Cardiac muscle cell (in vitro differentiated cells and primary cell): ENCODE results near the gene GRK3. TPM values are rescaled to one million over a fixed set of nuclear protein-coding genes. Genes with fewer than 3 reads are reported as not detected.
A peak's percentile ranks its signal among the peaks of the same experiment; 100 is the strongest.

Source experiments
- DNase-seq, 2 donors: peaks; one replicate each; pipeline versions ENCODE4 v3.0.0 to v3.0.0-alpha.2; 2010 to 2017; ENCODE audit warnings: low read depth in 1 of 2, low spot score in 1 of 2
- H3K27ac ChIP-seq: fragments of 200-600 bp; sonication (generic); 2 replicates; pipeline ENCODE4 v1.5.1; 2016
- H3K27me3 ChIP-seq: fragments of 200-600 bp; sonication (generic); 2 replicates; pipeline ENCODE4 v1.6.0; 2016; ENCODE audit warnings: control low read depth
- H3K36me3 ChIP-seq: fragments of 200-600 bp; sonication (generic); 2 replicates; pipeline ENCODE4 v1.5.1; 2016; ENCODE audit warnings: control low read depth
- H3K4me1 ChIP-seq: fragments of 200-600 bp; sonication (generic); 2 replicates; pipeline ENCODE4 v1.8.1; 2017; ENCODE audit warnings: low read depth, mild to moderate bottlenecking, mixed run types
- H3K4me3 ChIP-seq: fragments of 200-600 bp; sonication (generic); 2 replicates; pipeline ENCODE4 v1.5.1; 2016; ENCODE audit warnings: mild to moderate bottlenecking
- H3K9me3 ChIP-seq: fragments of 200-600 bp; sonication (generic); 2 replicates; pipeline ENCODE4 v1.5.1; 2017; ENCODE audit warnings: low read depth, mild to moderate bottlenecking, control low read depth
- polyA plus RNA-seq: library from polyadenylated mRNA; unstranded; fragments of >200 nt; fragmentation: Nextera tagmentation; extraction: Ambion mirVana; gene quantifications from 2 replicates; pipeline ENCODE4 v1.2.1, GENCODE V29; 2016
- total RNA-seq: library from RNA; depleted of rRNA; stranded (reverse); fragments of >200 nt; gene quantifications from 2 replicates; pipeline ENCODE4 v1.2.3, GENCODE V29; 2016
- TF ChIP-seq, protein P1 (sequence below): IDR thresholded peaks from 2 replicates; pipeline ENCODE4 v1.5.1; 2012; ENCODE audit warnings: low read depth, mild to moderate bottlenecking, low read length

GRK3 gene
- total and polyA plus RNA-seq, 2 experiments from 2014 or later = 5.7 to 10.5 TPM

DNA sequence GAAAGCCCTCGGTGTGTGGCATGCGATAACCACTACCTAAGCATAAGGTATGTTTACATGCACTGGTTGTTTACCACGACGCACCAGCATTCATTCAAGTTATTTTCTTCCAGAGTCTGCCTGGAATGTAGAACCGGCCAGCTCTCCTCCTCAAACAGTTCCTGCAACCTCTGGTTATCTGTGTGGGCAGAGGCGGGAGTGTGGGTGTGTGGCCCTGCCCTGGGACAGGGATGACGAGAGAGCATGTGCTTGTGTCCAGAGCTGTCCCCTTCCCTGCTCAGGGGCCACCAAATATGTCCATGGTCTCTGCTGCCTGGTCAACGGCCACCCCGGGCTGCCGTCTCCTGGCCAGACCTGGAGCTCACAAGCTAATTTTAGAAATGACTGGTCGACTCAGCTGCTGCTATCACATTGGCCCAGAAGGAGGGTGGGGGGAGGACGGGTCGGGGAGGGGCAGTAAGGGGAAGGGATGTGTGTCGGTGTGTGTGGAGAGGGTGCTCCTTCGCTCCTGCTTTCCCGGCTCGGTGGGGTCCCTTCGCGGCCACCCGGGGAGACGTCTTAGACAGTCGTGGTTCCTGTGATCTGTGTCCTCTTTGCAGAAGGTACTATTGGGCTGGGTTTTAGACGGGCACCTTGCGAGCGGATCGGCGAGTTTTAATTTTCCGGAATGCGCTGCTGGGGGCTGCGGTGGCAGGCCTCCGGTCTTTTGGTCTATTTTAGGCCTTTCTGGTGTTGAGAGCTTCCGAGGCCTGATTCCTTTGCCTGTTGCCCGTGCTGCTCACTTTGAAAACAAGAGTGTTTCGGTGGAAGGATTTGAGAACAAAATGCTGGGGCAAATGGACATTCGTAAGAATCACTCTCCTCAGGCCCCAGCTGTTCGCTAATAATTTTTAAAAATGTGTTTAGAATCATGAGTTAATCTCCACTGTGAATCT lies 177.5 kb downstream of the GRK3 start, which contains the start of gene MYO18B:
Gene MYO18B, plus strand, starts transcription at position 497 of the 935 bp plus-strand sequence. CDS start 18,905 bp downstream, outside the sequence.
- peak; percentile 24 to 94 for DNase-seq
- H3K9me3 ChIP-seq = no peaks in the 10 kb centered on the region
- no peaks in the 10 kb centered on the region for H3K27me3 ChIP-seq
- H3K4me3 ChIP-seq = peak within 1 kb of the TSS; percentile 59
- TF ChIP-seq, protein P1, sequence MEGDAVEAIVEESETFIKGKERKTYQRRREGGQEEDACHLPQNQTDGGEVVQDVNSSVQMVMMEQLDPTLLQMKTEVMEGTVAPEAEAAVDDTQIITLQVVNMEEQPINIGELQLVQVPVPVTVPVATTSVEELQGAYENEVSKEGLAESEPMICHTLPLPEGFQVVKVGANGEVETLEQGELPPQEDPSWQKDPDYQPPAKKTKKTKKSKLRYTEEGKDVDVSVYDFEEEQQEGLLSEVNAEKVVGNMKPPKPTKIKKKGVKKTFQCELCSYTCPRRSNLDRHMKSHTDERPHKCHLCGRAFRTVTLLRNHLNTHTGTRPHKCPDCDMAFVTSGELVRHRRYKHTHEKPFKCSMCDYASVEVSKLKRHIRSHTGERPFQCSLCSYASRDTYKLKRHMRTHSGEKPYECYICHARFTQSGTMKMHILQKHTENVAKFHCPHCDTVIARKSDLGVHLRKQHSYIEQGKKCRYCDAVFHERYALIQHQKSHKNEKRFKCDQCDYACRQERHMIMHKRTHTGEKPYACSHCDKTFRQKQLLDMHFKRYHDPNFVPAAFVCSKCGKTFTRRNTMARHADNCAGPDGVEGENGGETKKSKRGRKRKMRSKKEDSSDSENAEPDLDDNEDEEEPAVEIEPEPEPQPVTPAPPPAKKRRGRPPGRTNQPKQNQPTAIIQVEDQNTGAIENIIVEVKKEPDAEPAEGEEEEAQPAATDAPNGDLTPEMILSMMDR = no peak
- peaks cover 20% of the 10 kb centered on the region for H3K4me1 ChIP-seq
- no peaks in the 10 kb centered on the region for H3K36me3 ChIP-seq
- H3K27ac ChIP-seq = peak within 1 kb of the TSS; percentile 100

DNA sequence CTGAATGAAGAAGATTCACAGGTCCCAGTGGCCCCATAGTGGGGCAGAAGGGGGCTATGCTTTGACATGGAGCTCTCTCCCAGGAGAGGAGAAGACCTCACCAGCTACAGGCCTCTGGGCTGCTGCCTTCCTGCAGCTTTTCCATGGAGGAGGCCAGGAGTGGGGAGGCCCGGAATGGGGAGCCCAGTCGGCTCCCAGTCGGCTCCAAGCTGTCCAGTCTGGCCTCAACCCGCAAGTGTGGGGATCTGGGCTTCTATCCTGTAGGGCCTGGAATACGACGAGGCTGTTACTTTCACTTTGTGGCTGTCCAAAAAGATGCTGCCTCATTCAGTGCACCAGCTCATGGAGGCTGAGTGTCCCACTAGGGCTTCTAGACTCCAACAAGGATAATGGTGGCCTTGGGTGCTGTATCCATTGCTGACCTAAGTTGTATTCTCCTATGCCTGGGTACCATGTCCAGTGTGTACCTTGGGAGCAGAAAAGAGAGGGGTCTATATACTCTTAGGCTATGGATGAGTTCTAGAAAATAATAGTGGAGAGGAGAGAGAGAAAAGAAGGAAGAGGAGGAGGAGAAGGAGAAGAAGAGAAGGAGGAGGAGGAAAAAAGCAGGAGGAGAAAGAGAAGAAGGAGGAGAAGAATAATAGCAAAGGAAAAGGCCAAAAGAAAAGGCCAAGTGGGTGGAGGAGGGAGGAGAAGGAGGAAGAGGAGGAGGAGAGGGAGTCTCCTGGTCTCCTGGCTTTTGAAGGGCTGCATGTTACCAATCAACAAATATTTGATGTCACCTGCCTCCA lies 178.6 kb downstream of the GRK3 start:
- TF ChIP-seq, protein P1 = no peak
- Histone ChIP-seq H3K36me3 (no peaks in the 10 kb centered on the region), H3K27me3 (no peaks in the 10 kb centered on the region), H3K4me3 (peak overlapping the region; percentile 59), H3K27ac (peak overlapping the region; percentile 100), H3K4me1 (peaks cover 31% of the 10 kb centered on the region), H3K9me3 (no peaks in the 10 kb centered on the region)
- DNase-seq = no peak

DNA sequence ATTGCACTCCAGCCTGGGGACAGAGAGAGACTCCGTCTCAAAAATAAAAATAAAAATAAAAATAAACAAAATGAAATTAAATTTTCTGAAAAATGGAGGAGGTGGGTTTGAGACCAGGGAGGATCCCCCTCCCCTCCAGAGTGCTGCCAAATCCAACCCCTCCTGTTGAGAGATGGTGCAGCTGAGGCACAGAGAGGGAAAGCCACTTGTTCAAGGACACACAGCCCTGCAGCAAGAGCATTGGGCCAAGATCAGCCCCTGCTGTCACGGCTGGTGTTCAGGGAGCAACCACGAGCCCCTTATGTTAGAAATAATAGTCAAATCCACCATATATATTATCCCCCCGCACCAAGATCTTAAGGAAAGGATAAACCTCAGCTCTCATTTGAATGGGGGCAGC lies 180.2 kb downstream of the GRK3 start:
- TF ChIP-seq, protein P1 = no peak
- no peak overlapping the region for H3K4me3 ChIP-seq
- no peaks in the 10 kb centered on the region for H3K27me3 ChIP-seq
- no peaks in the 10 kb centered on the region for H3K36me3 ChIP-seq
- H3K27ac ChIP-seq = no peak overlapping the region
- DNase-seq = no peak
- H3K4me1 ChIP-seq = peaks cover 47% of the 10 kb centered on the region
- no peaks in the 10 kb centered on the region for H3K9me3 ChIP-seq

DNA sequence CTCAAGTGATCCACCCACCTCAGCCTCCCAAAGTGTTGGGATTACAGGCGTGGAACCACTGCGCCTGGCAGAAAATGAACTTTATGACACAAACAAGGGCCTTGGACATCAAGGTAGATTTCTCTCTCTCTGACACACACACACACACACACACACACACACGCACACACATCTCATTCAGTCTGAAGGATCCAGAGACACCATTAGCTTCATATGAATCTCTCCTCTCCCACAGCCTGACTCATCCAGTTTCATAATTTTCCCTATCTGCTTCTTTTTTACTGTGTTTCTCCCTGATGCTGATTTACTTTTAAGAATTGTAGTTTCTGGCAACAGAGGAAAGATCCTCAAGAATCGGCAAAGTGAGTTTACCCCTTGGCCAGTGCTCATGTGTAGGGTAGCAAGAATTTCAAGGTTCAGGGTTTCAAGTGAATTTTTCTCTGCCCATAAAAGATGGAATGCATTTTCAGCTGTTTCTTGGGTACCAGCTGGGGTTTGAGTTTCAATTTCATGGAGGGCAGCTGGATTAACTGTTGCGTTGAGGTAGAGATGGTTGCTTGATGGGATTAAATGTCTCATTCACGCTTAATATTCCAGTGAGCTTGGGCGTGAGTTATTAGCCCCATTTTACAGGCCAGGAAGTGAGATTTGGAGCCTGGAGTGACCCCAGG lies 181.0 kb downstream of the GRK3 start:
- no peaks in the 10 kb centered on the region for H3K36me3 ChIP-seq
- TF ChIP-seq, protein P1 = no peak
- DNase-seq = peak in 1 of 2 donors; percentile 76
- H3K27ac ChIP-seq = no peak overlapping the region
- no peaks in the 10 kb centered on the region for H3K9me3 ChIP-seq
- H3K4me1 ChIP-seq = peaks cover 52% of the 10 kb centered on the region
- H3K4me3 ChIP-seq = no peak overlapping the region
- no peaks in the 10 kb centered on the region for H3K27me3 ChIP-seq

DNA sequence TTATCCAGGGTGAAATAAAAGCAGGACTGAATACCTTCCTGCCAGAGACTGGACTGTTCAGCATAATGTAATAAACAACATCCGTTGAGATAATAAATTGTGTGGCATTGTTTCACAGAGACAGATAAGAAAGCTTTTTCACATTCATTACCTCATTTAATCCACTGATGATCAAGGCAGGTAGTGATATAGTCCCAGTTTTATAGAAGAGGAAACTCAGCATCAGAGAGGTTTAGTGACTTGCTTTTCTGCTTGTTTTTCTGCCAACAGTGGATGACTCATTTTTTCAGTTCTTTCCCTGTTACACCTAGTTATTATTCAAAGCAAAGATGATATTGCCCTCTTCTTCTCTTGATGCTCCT lies 181.5 kb downstream of the GRK3 start:
- Histone ChIP-seq H3K4me1 (peaks cover 54% of the 10 kb centered on the region), H3K27me3 (no peaks in the 10 kb centered on the region), H3K9me3 (no peaks in the 10 kb centered on the region), H3K36me3 (no peaks in the 10 kb centered on the region), H3K27ac (no peak overlapping the region), H3K4me3 (no peak overlapping the region)
- TF ChIP-seq, protein P1 = no peak
- DNase-seq = peak in 1 of 2 donors; percentile 42
